Calu3 (cell line): ENCODE results near the gene CNIH2. TPM values are rescaled to one million over a fixed set of nuclear protein-coding genes. Genes with fewer than 3 reads are reported as not detected.

ENCODE experiments used
- BruUV-seq: library from RNA; stranded (reverse); fragments of 400-500 nt; replicated peaks from 2 replicates; lab custom pipeline; 2021; lab: Mats Ljungman, UMichigan
- CTCF ChIA-PET: fragments of 300-600 bp; sonication (Branson Sonifier 250); formaldehyde crosslinking; loops from one replicate; lab custom pipeline; 2022; ENCODE audit warnings: antibody characterized with exemption; lab: Charles Lee
- DNase-seq: peaks from one replicate; pipeline ENCODE4 v3.0.0; 2022
- H3K27ac Mint-ChIP-seq: one replicate; pipeline ENCODE4 v1.8.0; 2022; ENCODE audit warnings: mixed read lengths; ENCODE audit not compliant: unreplicated experiment
- H3K27me3 Mint-ChIP-seq: one replicate; pipeline ENCODE4 v1.8.0; 2022; ENCODE audit warnings: mixed read lengths; ENCODE audit not compliant: unreplicated experiment
- H3K36me3 Mint-ChIP-seq: one replicate; pipeline ENCODE4 v1.8.0; 2022; ENCODE audit warnings: mild to moderate bottlenecking, moderate library complexity, mixed read lengths; ENCODE audit not compliant: insufficient read depth, unreplicated experiment
- H3K4me1 Mint-ChIP-seq: one replicate; pipeline ENCODE4 v1.8.0; 2022; ENCODE audit warnings: mild to moderate bottlenecking, low read depth, mixed read lengths; ENCODE audit not compliant: unreplicated experiment
- H3K4me3 Mint-ChIP-seq: one replicate; pipeline ENCODE4 v1.8.0; 2022; ENCODE audit warnings: mild to moderate bottlenecking, low read depth, moderate library complexity, mixed read lengths; ENCODE audit not compliant: unreplicated experiment
- H3K9me3 Mint-ChIP-seq: one replicate; pipeline ENCODE4 v1.8.0; 2022; ENCODE audit warnings: low read depth, mixed read lengths; ENCODE audit not compliant: unreplicated experiment
- CTCF ChIP-seq: fragments of 200-600 bp; IDR thresholded peaks from one replicate; pipeline ENCODE4 v1.8.0; 2022; ENCODE audit warnings: antibody characterized with exemption; ENCODE audit not compliant: unreplicated experiment
- intact Hi-C: fragments of 100-400 bp; cut with micrococcal nuclease; formaldehyde crosslinking; loops from one replicate; pipeline ENCODE4 v1.10.0; 2022; ENCODE audit not compliant: unreplicated experiment
- total RNA-seq: library from RNA; stranded (reverse); gene quantifications from 2 replicates; pipeline ENCODE4 v1.2.3, GENCODE V29; 2022

Gene CNIH2
- total RNA-seq, 1 experiment from 2014 or later, result 2.9 TPM

- Mint-ChIP-seq H3K36me3 (peaks cover 10% of the 10 kb centered on the region), H3K9me3 (no peaks in the 10 kb centered on the region), H3K4me3 (no peak overlapping the region), H3K4me1 (no peaks in the 10 kb centered on the region), H3K27me3 (no peaks in the 10 kb centered on the region), H3K27ac (no peak overlapping the region)
- DNase-seq, result no peak
- TF ChIP-seq CTCF, result no peak
- BruUV-seq, result no TSS peak
- intact Hi-C loops, result no loop called here
- CTCF ChIA-PET, result no interaction called here
Observed at GRCh38 chr11:66238786-66239413, 39.1 kb upstream of the CNIH2 start.

- intact Hi-C loops, result no loop called here
- peaks cover 11% of the 10 kb centered on the region for H3K36me3 Mint-ChIP-seq
- CTCF ChIA-PET, result no interaction called here
Observed at GRCh38 chr11:66239511-66239910, 38.5 kb upstream of the CNIH2 start.

GRCh38 chr11:66239998-66240780 is 37.8 kb upstream of the CNIH2 start:
- DNase-seq, result no peak
- BruUV-seq, result no TSS peak

More at GRCh38 chr11:66239511-66239910, 38.5 kb upstream of the CNIH2 start:
- DNase-seq, result no peak
- no TSS peak for BruUV-seq
- TF ChIP-seq CTCF, result no peak
- no peaks in the 10 kb centered on the region for H3K9me3 Mint-ChIP-seq
- no peaks in the 10 kb centered on the region for H3K4me1 Mint-ChIP-seq
- H3K27me3 Mint-ChIP-seq, result no peaks in the 10 kb centered on the region
- no peak overlapping the region for H3K27ac Mint-ChIP-seq
- no peak overlapping the region for H3K4me3 Mint-ChIP-seq

GRCh38 chr11:66240781-66241136 is 37.2 kb upstream of the CNIH2 start:
- no peak overlapping the region for H3K4me3 Mint-ChIP-seq
- H3K4me1 Mint-ChIP-seq, result no peaks in the 10 kb centered on the region
- TF ChIP-seq CTCF, result no peak
- no peak overlapping the region for H3K27ac Mint-ChIP-seq
- H3K36me3 Mint-ChIP-seq, result peaks cover 11% of the 10 kb centered on the region
- no peaks in the 10 kb centered on the region for H3K9me3 Mint-ChIP-seq
- H3K27me3 Mint-ChIP-seq, result no peaks in the 10 kb centered on the region
- DNase-seq, result no peak
- no TSS peak for BruUV-seq
- CTCF ChIA-PET, result no interaction called here
- intact Hi-C loops, result no loop called here

More at GRCh38 chr11:66239998-66240780, 37.8 kb upstream of the CNIH2 start:
- intact Hi-C loops, result no loop called here
- Mint-ChIP-seq H3K27ac (no peak overlapping the region), H3K36me3 (peaks cover 11% of the 10 kb centered on the region), H3K4me1 (no peaks in the 10 kb centered on the region), H3K4me3 (no peak overlapping the region), H3K9me3 (no peaks in the 10 kb centered on the region), H3K27me3 (no peaks in the 10 kb centered on the region)
- no peak for TF ChIP-seq CTCF
- CTCF ChIA-PET, result no interaction called here
